Stimulated activated effector memory CD8-positive, alpha-beta T cell treated with anti-CD3 and anti-CD28 coated beads, Interleukin-12 subunit alpha, Interleukin-12 subunit beta, amount 100 ng/mL, for 72 hours (primary cell): Measurements from ENCODE around the gene ATXN1.

Experiments used
- ATAC-seq: fragments of 150-1000 bp; cut with Tn5 transposase; 2 replicates; pipeline ENCODE4 v1.10.0; 2021
- DNase-seq, 2 donors: peaks; one replicate each; pipeline ENCODE4 v3.0.0; 2021 to 2022; ENCODE audit warnings: low spot score in 2 of 2
- H3K27ac Mint-ChIP-seq: one replicate; pipeline ENCODE4 v1.8.0; 2022; ENCODE audit warnings: mild to moderate bottlenecking, mixed read lengths
- H3K36me3 Mint-ChIP-seq: one replicate; pipeline ENCODE4 v1.8.0; 2022; ENCODE audit warnings: mild to moderate bottlenecking, mixed read lengths
- H3K4me1 Mint-ChIP-seq: one replicate; pipeline ENCODE4 v1.8.0; 2022; ENCODE audit warnings: mixed read lengths
- H3K4me3 Mint-ChIP-seq: one replicate; pipeline ENCODE4 v1.8.0; 2022; ENCODE audit warnings: mild to moderate bottlenecking, mixed read lengths
- H3K9me3 Mint-ChIP-seq: one replicate; pipeline ENCODE4 v1.8.0; 2022; ENCODE audit warnings: mixed read lengths

The ATXN1 gene

GRCh38 chr6:16585805-16586204, 175.5 kb downstream of the ATXN1 start:
- no peak overlapping the region for H3K27ac Mint-ChIP-seq
- peaks cover 28% of the 10 kb centered on the region for H3K4me1 Mint-ChIP-seq
- no peak for ATAC-seq
- H3K36me3 Mint-ChIP-seq: peaks cover 60% of the 10 kb centered on the region
- no peak for DNase-seq
- H3K9me3 Mint-ChIP-seq: no peaks in the 10 kb centered on the region
- no peak overlapping the region for H3K4me3 Mint-ChIP-seq

GRCh38 chr6:16583144-16583762, 178.0 kb downstream of the ATXN1 start:
- Mint-ChIP-seq H3K27ac (no peak overlapping the region), H3K36me3 (peaks cover 67% of the 10 kb centered on the region)

GRCh38 chr6:16582446-16583143, 178.7 kb downstream of the ATXN1 start:
- peak in 1 of 2 donors; percentile 18 for DNase-seq
- Mint-ChIP-seq H3K36me3 (peaks cover 61% of the 10 kb centered on the region), H3K4me1 (peaks cover 18% of the 10 kb centered on the region), H3K4me3 (no peak overlapping the region), H3K27ac (no peak overlapping the region), H3K9me3 (no peaks in the 10 kb centered on the region)
- no peak for ATAC-seq

More at GRCh38 chr6:16583144-16583762, 178.0 kb downstream of the ATXN1 start:
- Mint-ChIP-seq H3K4me1 (peaks cover 20% of the 10 kb centered on the region), H3K4me3 (no peak overlapping the region), H3K9me3 (no peaks in the 10 kb centered on the region)
- ATAC-seq (no peak), DNase-seq (peak in 1 of 2 donors; percentile 18)

GRCh38 chr6:16578695-16579285, 182.5 kb downstream of the ATXN1 start:
- Mint-ChIP-seq H3K4me3 (no peak overlapping the region), H3K9me3 (no peaks in the 10 kb centered on the region), H3K4me1 (peaks cover 18% of the 10 kb centered on the region), H3K27ac (no peak overlapping the region), H3K36me3 (peaks cover 51% of the 10 kb centered on the region)
- no peak for DNase-seq
- ATAC-seq: no peak

- Mint-ChIP-seq H3K27ac (no peak overlapping the region), H3K4me3 (no peak overlapping the region), H3K9me3 (no peaks in the 10 kb centered on the region), H3K4me1 (peaks cover 20% of the 10 kb centered on the region), H3K36me3 (peaks cover 44% of the 10 kb centered on the region)
- ATAC-seq (peak; percentile 70), DNase-seq (no peak)
Observed at GRCh38 chr6:16576451-16577368, 184.6 kb downstream of the ATXN1 start.

GRCh38 chr6:16575655-16576054, 185.6 kb downstream of the ATXN1 start:
- Mint-ChIP-seq H3K4me1 (peaks cover 23% of the 10 kb centered on the region), H3K4me3 (no peak overlapping the region), H3K9me3 (no peaks in the 10 kb centered on the region), H3K27ac (no peak overlapping the region), H3K36me3 (peaks cover 35% of the 10 kb centered on the region)
- no peak for ATAC-seq
- no peak for DNase-seq

- Mint-ChIP-seq H3K4me3 (no peak overlapping the region), H3K9me3 (no peaks in the 10 kb centered on the region), H3K36me3 (peaks cover 41% of the 10 kb centered on the region), H3K27ac (no peak overlapping the region), H3K4me1 (peaks cover 40% of the 10 kb centered on the region)
- no peak for ATAC-seq
- no peak for DNase-seq
Observed at GRCh38 chr6:16572943-16573342, 188.3 kb downstream of the ATXN1 start.

GRCh38 chr6:16572317-16572716, 188.9 kb downstream of the ATXN1 start:
- DNase-seq: no peak
- Mint-ChIP-seq H3K27ac (no peak overlapping the region), H3K9me3 (no peaks in the 10 kb centered on the region), H3K4me3 (no peak overlapping the region), H3K4me1 (peaks cover 40% of the 10 kb centered on the region), H3K36me3 (peaks cover 40% of the 10 kb centered on the region)
- no peak for ATAC-seq

GRCh38 chr6:16570946-16571345, 190.3 kb downstream of the ATXN1 start:
- Mint-ChIP-seq H3K4me1 (peaks cover 33% of the 10 kb centered on the region), H3K36me3 (peaks cover 31% of the 10 kb centered on the region), H3K9me3 (no peaks in the 10 kb centered on the region), H3K4me3 (no peak overlapping the region), H3K27ac (peak overlapping the region; percentile 23)
- DNase-seq (no peak), ATAC-seq (no peak)

- H3K4me3 Mint-ChIP-seq: no peak overlapping the region
- H3K27ac Mint-ChIP-seq: peak overlapping the region; percentile 23
- H3K36me3 Mint-ChIP-seq: peaks cover 31% of the 10 kb centered on the region
- H3K4me1 Mint-ChIP-seq: peaks cover 33% of the 10 kb centered on the region
- DNase-seq (no peak), ATAC-seq (peak; percentile 50)
- no peaks in the 10 kb centered on the region for H3K9me3 Mint-ChIP-seq
Observed at GRCh38 chr6:16570221-16570553, 191.1 kb downstream of the ATXN1 start.

- H3K27ac Mint-ChIP-seq: no peak overlapping the region
- peaks cover 25% of the 10 kb centered on the region for H3K4me1 Mint-ChIP-seq
- no peak overlapping the region for H3K4me3 Mint-ChIP-seq
- ATAC-seq (no peak), DNase-seq (no peak)
- peaks cover 20% of the 10 kb centered on the region for H3K36me3 Mint-ChIP-seq
- H3K9me3 Mint-ChIP-seq: no peaks in the 10 kb centered on the region
Observed at GRCh38 chr6:16568128-16568527, 193.1 kb downstream of the ATXN1 start.

GRCh38 chr6:16567071-16567470, 194.2 kb downstream of the ATXN1 start:
- ATAC-seq: no peak
- Mint-ChIP-seq H3K27ac (no peak overlapping the region), H3K9me3 (no peaks in the 10 kb centered on the region), H3K36me3 (peaks cover 19% of the 10 kb centered on the region), H3K4me1 (peaks cover 25% of the 10 kb centered on the region), H3K4me3 (no peak overlapping the region)
- DNase-seq: no peak

- no peaks in the 10 kb centered on the region for H3K9me3 Mint-ChIP-seq
- H3K36me3 Mint-ChIP-seq: peaks cover 10% of the 10 kb centered on the region
- H3K4me3 Mint-ChIP-seq: no peak overlapping the region
- peaks cover 10% of the 10 kb centered on the region for H3K4me1 Mint-ChIP-seq
- DNase-seq: no peak
- H3K27ac Mint-ChIP-seq: no peak overlapping the region
- ATAC-seq: no peak
Observed at GRCh38 chr6:16564436-16564835, 196.8 kb downstream of the ATXN1 start.

- DNase-seq: no peak
- Mint-ChIP-seq H3K4me1 (peaks cover 7% of the 10 kb centered on the region), H3K36me3 (peaks cover 3% of the 10 kb centered on the region), H3K9me3 (no peaks in the 10 kb centered on the region), H3K4me3 (no peak overlapping the region), H3K27ac (no peak overlapping the region)
- no peak for ATAC-seq
Observed at GRCh38 chr6:16563628-16564240, 197.5 kb downstream of the ATXN1 start.

GRCh38 chr6:16562498-16562897, 198.8 kb downstream of the ATXN1 start:
- H3K36me3 Mint-ChIP-seq: peaks cover 4% of the 10 kb centered on the region
- no peak overlapping the region for H3K27ac Mint-ChIP-seq
- DNase-seq: no peak
- H3K9me3 Mint-ChIP-seq: no peaks in the 10 kb centered on the region
- no peaks in the 10 kb centered on the region for H3K4me1 Mint-ChIP-seq
- no peak overlapping the region for H3K4me3 Mint-ChIP-seq
- peak; percentile 81 for ATAC-seq
